GM23338 (cell line): ENCODE results near the gene NRXN2. TPM values are rescaled to one million over a fixed set of nuclear protein-coding genes. Genes with fewer than 3 reads are reported as not detected.

Experiments
- ATAC-seq: fragments of 200-7000 bp; cut with Tn5 transposase; 3 replicates; pipeline ENCODE4 v1.9.1; 2020
- DNase-seq: peaks from one replicate; pipeline ENCODE4 v3.0.0-alpha.2; 2015; ENCODE audit warnings: low spot score
- H2AFZ ChIP-seq: fragments of 200-600 bp; sonication (generic); 2 replicates; pipeline ENCODE4 v1.8.0; 2016; ENCODE audit warnings: antibody characterized with exemption, mild to moderate bottlenecking, moderate library complexity
- H3F3A ChIP-seq: fragments of 200-600 bp; sonication (generic); replicated peaks from 2 replicates; pipeline ENCODE4 v1.8.0; 2017; ENCODE audit warnings: antibody characterized with exemption, mixed run types, low read depth
- H3K27ac ChIP-seq: fragments of 200-600 bp; sonication (generic); 2 replicates; pipeline ENCODE4 v1.6.1; 2016; ENCODE audit warnings: low read depth
- H3K27me3 ChIP-seq: fragments of 200-600 bp; sonication (generic); 2 replicates; pipeline ENCODE4 v1.8.0; 2016; ENCODE audit warnings: mild to moderate bottlenecking, mixed run types, moderate library complexity; ENCODE audit not compliant: insufficient read depth
- H3K36me3 ChIP-seq: fragments of 200-600 bp; sonication (generic); 2 replicates; pipeline ENCODE4 v1.8.0; 2016; ENCODE audit warnings: mild to moderate bottlenecking; ENCODE audit not compliant: insufficient read depth
- H3K4me1 ChIP-seq: fragments of 200-600 bp; sonication (generic); 2 replicates; pipeline ENCODE4 v1.8.0; 2016; ENCODE audit warnings: mild to moderate bottlenecking, moderate library complexity; ENCODE audit not compliant: insufficient read depth
- H3K4me2 ChIP-seq: fragments of 200-600 bp; sonication (generic); 2 replicates; pipeline ENCODE4 v1.7.1; 2017; ENCODE audit warnings: mixed run types
- H3K4me3 ChIP-seq: fragments of 200-600 bp; sonication (generic); 2 replicates; pipeline ENCODE4 v1.6.1; 2016; ENCODE audit warnings: mixed run types
- H3K79me2 ChIP-seq: fragments of 200-600 bp; sonication (generic); replicated peaks from 2 replicates; pipeline ENCODE4 v1.8.0; 2017; ENCODE audit warnings: mild to moderate bottlenecking; ENCODE audit not compliant: insufficient read depth
- H3K9me2 ChIP-seq: fragments of 200-600 bp; sonication (generic); 2 replicates; pipeline ENCODE4 v1.8.0; 2017; ENCODE audit not compliant: insufficient read depth
- H4K20me1 ChIP-seq: fragments of 200-600 bp; sonication (generic); replicated peaks from 2 replicates; pipeline ENCODE4 v1.8.0; 2017; ENCODE audit warnings: mild to moderate bottlenecking; ENCODE audit not compliant: insufficient read depth
- H3K27ac Mint-ChIP-seq: 2 replicates; pipeline ENCODE4 v1.8.0; 2020; ENCODE audit warnings: inconsistent platforms, mild to moderate bottlenecking, moderate library complexity, mixed read lengths
- H3K27me3 Mint-ChIP-seq: 3 replicates; pipeline ENCODE4 v1.8.0; 2022; ENCODE audit warnings: low read depth, mild to moderate bottlenecking, moderate library complexity, mixed read lengths, inconsistent platforms; ENCODE audit not compliant: insufficient read depth, poor library complexity
- H3K36me3 Mint-ChIP-seq: 3 replicates; pipeline ENCODE4 v1.8.0; 2021; ENCODE audit warnings: low read depth, mild to moderate bottlenecking, inconsistent platforms, moderate library complexity, mixed read lengths
- H3K4me1 Mint-ChIP-seq: 3 replicates; pipeline ENCODE4 v1.8.0; 2020; ENCODE audit warnings: mild to moderate bottlenecking, inconsistent platforms, mixed read lengths
- H3K4me3 Mint-ChIP-seq: 3 replicates; pipeline ENCODE4 v1.8.0; 2021; ENCODE audit warnings: moderate library complexity, mild to moderate bottlenecking, inconsistent platforms, mixed read lengths
- H3K9me3 Mint-ChIP-seq: 3 replicates; pipeline ENCODE4 v1.8.0; 2020; ENCODE audit warnings: moderate library complexity, mild to moderate bottlenecking, inconsistent platforms, mixed read lengths
- CREB1 ChIP-seq: fragments of 250-450 bp; sonication (Bioruptor Pico); IDR thresholded peaks from 2 replicates; pipeline ENCODE4 v1.5.0; 2020; ENCODE audit warnings: low read depth, mild to moderate bottlenecking, moderate library complexity
- EZH2 ChIP-seq: fragments of 200-600 bp; sonication (generic); IDR thresholded peaks from one replicate; pipeline ENCODE4 v1.8.0; 2017; ENCODE audit warnings: antibody characterized with exemption, mild to moderate bottlenecking, low read depth; ENCODE audit not compliant: unreplicated experiment
- EZH2phosphoT487 ChIP-seq: fragments of 200-600 bp; sonication (generic); IDR thresholded peaks from one replicate; pipeline ENCODE4 v1.8.1; 2018; ENCODE audit warnings: antibody characterized with exemption; ENCODE audit not compliant: unreplicated experiment
- JUNB ChIP-seq: IDR thresholded peaks from one replicate; pipeline ENCODE4 v1.6.1; 2016; ENCODE audit warnings: antibody characterized with exemption; ENCODE audit not compliant: unreplicated experiment
- NANOG ChIP-seq: IDR thresholded peaks from 2 replicates; pipeline ENCODE4 v1.6.1; 2016; ENCODE audit warnings: antibody characterized with exemption, borderline replicate concordance
- POLR2AphosphoS5 ChIP-seq: IDR thresholded peaks from 2 replicates; pipeline ENCODE4 v1.6.1; 2016; ENCODE audit warnings: antibody characterized with exemption, low read depth
- STAT1 ChIP-seq: IDR thresholded peaks from one replicate; pipeline ENCODE4 v1.6.1; 2016; ENCODE audit warnings: antibody characterized with exemption; ENCODE audit not compliant: unreplicated experiment
- ZNF114 ChIP-seq: fragments of 250-450 bp; sonication (Bioruptor Pico); IDR thresholded peaks from 2 replicates; pipeline ENCODE4 v1.5.0; 2020; ENCODE audit warnings: mild to moderate bottlenecking, moderate library complexity
- ZNF331 ChIP-seq: fragments of 250-450 bp; sonication (Bioruptor Pico); IDR thresholded peaks from 2 replicates; pipeline ENCODE4 v1.5.0; 2020; ENCODE audit warnings: low read depth, mild to moderate bottlenecking, moderate library complexity
- polyA plus RNA-seq: library from polyadenylated mRNA; unstranded; fragments of >200 nt; fragmentation: Nextera tagmentation; extraction: Ambion mirVana; gene quantifications from 2 replicates; pipeline ENCODE4 v1.2.1, GENCODE V29; 2016
- total RNA-seq: library from RNA; depleted of rRNA; stranded (reverse); fragments of >200 nt; shearing (Covaris generic); gene quantifications from 2 replicates; pipeline ENCODE4 v1.2.3, GENCODE V29; 2014
- TF ChIP-seq, protein P1 (sequence below): IDR thresholded peaks from one replicate; pipeline ENCODE4 v1.6.1; 2018; ENCODE audit warnings: antibody characterized with exemption; ENCODE audit not compliant: unreplicated experiment
- TF ChIP-seq, protein P2 (sequence below), 2 experiments: fragments of 200-600 bp in 1 of 2; sonication (generic) in 1 of 2; conservative IDR thresholded peaks; 2 replicates each; pipeline versions ENCODE4 v1.5.1 to v1.6.1; 2016 to 2017; ENCODE audit warnings: antibody characterized with exemption in 2 of 2, low read depth in 2 of 2, mild to moderate bottlenecking in 2 of 2, moderate library complexity in 1 of 2
- TF ChIP-seq, protein P3 (sequence below): IDR thresholded peaks from 2 replicates; pipeline ENCODE4 v1.6.1; 2016; ENCODE audit warnings: antibody characterized with exemption

The NRXN2 gene
- total and polyA plus RNA-seq, 2 experiments from 2014 or later: 3.4 to 17.0 TPM

DNA sequence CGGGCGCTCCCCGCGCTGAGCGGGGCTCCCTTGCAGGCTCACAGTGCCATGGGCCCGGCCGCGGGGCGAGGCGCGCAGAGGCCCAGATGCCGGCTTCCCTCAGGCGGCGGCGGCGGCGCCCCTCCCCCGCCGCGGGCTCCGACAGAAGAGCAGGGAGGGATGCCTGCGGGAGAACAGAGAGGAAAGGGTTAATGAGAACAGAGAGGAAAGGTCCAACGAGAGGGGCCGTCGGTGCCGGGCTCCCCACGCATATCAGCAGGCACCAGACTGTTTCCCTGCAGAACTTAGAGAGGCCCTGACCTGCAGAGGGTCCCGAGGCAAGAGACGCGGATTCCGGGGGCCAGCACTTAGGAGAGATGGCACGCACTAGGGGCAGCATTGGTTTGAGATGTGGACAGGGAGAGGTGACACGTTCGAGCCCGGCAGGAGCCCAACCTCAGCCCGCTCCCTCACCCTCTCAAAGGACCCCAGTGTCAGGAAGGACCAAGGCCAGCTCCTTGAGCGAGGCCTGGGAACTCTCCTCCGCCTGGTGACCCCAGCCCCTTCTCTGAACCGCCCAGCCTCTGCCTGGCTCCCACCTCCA, 9.1 kb downstream of the NRXN2 start:
- Mint-ChIP-seq H3K36me3 (no peaks in the 10 kb centered on the region; the same call in 2 of the 3 replicates), H3K27me3 (peaks cover 59% of the 10 kb centered on the region), H3K27ac (no peak overlapping the region), H3K4me1 (peaks cover 60% of the 10 kb centered on the region), H3K9me3 (no peaks in the 10 kb centered on the region), H3K4me3 (peak overlapping the region; percentile 67)
- peaks cover 45% of the 10 kb centered on the region for H3K27me3 ChIP-seq
- H3K4me3 ChIP-seq: peak overlapping the region; percentile 54
- peaks cover 18% of the 10 kb centered on the region for H3F3A ChIP-seq
- H3K4me2 ChIP-seq: peak overlapping the region; percentile 88
- ATAC-seq (peak; percentile 30), DNase-seq (peak; percentile 82)
- H3K4me1 ChIP-seq: peaks cover 40% of the 10 kb centered on the region
- H4K20me1 ChIP-seq: peaks cover 5% of the 10 kb centered on the region; the same call in 1 of the 2 replicates
- peak overlapping the region; percentile 78; the same call in 1 of the 2 replicates for H2AFZ ChIP-seq
- H3K27ac ChIP-seq: no peak overlapping the region
- H3K9me2 ChIP-seq: no peaks in the 10 kb centered on the region
- H3K36me3 ChIP-seq: no peaks in the 10 kb centered on the region
- H3K79me2 ChIP-seq: no peaks in the 10 kb centered on the region; the same call in 1 of the 2 replicates
- TF ChIP-seq POLR2AphosphoS5 (no peak), EZH2 (peak; percentile 54)
- TF ChIP-seq, protein P1, sequence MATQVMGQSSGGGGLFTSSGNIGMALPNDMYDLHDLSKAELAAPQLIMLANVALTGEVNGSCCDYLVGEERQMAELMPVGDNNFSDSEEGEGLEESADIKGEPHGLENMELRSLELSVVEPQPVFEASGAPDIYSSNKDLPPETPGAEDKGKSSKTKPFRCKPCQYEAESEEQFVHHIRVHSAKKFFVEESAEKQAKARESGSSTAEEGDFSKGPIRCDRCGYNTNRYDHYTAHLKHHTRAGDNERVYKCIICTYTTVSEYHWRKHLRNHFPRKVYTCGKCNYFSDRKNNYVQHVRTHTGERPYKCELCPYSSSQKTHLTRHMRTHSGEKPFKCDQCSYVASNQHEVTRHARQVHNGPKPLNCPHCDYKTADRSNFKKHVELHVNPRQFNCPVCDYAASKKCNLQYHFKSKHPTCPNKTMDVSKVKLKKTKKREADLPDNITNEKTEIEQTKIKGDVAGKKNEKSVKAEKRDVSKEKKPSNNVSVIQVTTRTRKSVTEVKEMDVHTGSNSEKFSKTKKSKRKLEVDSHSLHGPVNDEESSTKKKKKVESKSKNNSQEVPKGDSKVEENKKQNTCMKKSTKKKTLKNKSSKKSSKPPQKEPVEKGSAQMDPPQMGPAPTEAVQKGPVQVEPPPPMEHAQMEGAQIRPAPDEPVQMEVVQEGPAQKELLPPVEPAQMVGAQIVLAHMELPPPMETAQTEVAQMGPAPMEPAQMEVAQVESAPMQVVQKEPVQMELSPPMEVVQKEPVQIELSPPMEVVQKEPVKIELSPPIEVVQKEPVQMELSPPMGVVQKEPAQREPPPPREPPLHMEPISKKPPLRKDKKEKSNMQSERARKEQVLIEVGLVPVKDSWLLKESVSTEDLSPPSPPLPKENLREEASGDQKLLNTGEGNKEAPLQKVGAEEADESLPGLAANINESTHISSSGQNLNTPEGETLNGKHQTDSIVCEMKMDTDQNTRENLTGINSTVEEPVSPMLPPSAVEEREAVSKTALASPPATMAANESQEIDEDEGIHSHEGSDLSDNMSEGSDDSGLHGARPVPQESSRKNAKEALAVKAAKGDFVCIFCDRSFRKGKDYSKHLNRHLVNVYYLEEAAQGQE: peak; percentile 68

DNA sequence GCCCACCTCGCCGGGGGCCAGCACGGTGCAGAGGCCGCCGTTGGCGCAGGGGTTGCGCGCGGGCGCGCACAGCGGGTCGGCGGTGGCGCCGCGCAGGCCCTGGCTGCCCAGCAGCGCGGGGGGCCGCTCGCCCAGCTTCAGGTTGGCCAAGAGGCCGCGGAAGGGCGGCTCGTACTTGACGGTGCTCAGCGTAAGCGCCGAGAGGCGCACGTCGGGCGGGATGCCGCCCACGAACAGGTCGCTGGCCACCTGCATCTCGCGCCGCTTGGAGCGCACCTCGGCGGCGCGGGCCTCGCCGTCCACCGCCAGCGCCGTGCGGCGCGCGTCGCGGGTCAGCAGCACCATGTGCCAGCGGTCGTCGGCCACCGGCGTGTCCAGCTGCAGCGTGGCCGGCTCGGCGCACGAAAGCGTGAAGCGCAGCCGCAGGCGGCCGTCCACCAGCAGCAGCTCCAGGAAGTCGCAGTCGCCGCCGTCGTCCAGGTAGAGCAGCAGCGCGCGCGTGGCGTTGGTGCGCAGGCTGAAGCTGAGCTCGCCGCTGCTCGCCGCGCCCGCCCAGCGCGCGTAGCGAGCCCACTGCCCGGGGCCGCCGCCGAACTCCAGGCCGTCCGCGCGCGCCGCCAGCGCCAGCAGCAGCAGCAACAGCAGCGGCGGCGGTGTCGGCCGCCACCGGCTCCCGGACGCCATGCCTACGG, 9.8 kb downstream of the NRXN2 start:
- H3K4me3 Mint-ChIP-seq: no peak overlapping the region
- H3K36me3 Mint-ChIP-seq: no peaks in the 10 kb centered on the region; the same call in 2 of the 3 replicates
- no peaks in the 10 kb centered on the region for H3K9me3 Mint-ChIP-seq
- Histone ChIP-seq H2AFZ (no peak overlapping the region), H3K79me2 (no peaks in the 10 kb centered on the region; the same call in 1 of the 2 replicates), H3K27me3 (peaks cover 45% of the 10 kb centered on the region), H4K20me1 (peaks cover 5% of the 10 kb centered on the region; the same call in 1 of the 2 replicates), H3K9me2 (no peaks in the 10 kb centered on the region), H3K4me1 (peaks cover 40% of the 10 kb centered on the region), H3F3A (peaks cover 18% of the 10 kb centered on the region), H3K36me3 (no peaks in the 10 kb centered on the region), H3K4me2 (peak overlapping the region; percentile 88), H3K27ac (no peak overlapping the region), H3K4me3 (peak overlapping the region; percentile 54)
- peaks cover 59% of the 10 kb centered on the region for H3K4me1 Mint-ChIP-seq
- DNase-seq (peak; percentile 55), ATAC-seq (peak; percentile 5)
- H3K27ac Mint-ChIP-seq: no peak overlapping the region
- peaks cover 59% of the 10 kb centered on the region for H3K27me3 Mint-ChIP-seq
- no peak for TF ChIP-seq CREB1
- TF ChIP-seq, protein P2, sequence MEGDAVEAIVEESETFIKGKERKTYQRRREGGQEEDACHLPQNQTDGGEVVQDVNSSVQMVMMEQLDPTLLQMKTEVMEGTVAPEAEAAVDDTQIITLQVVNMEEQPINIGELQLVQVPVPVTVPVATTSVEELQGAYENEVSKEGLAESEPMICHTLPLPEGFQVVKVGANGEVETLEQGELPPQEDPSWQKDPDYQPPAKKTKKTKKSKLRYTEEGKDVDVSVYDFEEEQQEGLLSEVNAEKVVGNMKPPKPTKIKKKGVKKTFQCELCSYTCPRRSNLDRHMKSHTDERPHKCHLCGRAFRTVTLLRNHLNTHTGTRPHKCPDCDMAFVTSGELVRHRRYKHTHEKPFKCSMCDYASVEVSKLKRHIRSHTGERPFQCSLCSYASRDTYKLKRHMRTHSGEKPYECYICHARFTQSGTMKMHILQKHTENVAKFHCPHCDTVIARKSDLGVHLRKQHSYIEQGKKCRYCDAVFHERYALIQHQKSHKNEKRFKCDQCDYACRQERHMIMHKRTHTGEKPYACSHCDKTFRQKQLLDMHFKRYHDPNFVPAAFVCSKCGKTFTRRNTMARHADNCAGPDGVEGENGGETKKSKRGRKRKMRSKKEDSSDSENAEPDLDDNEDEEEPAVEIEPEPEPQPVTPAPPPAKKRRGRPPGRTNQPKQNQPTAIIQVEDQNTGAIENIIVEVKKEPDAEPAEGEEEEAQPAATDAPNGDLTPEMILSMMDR (conservative IDR thresholded peaks at IDR 0.05; ENCODE audit: low read depth in 2 of 2): no peak
- TF ChIP-seq, protein P3, sequence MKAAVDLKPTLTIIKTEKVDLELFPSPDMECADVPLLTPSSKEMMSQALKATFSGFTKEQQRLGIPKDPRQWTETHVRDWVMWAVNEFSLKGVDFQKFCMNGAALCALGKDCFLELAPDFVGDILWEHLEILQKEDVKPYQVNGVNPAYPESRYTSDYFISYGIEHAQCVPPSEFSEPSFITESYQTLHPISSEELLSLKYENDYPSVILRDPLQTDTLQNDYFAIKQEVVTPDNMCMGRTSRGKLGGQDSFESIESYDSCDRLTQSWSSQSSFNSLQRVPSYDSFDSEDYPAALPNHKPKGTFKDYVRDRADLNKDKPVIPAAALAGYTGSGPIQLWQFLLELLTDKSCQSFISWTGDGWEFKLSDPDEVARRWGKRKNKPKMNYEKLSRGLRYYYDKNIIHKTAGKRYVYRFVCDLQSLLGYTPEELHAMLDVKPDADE: no peak
- no peak for TF ChIP-seq STAT1
- TF ChIP-seq ZNF331 (CRISPR knock-in tag): no peak
- TF ChIP-seq JUNB: no peak
- TF ChIP-seq POLR2AphosphoS5: no peak
- no peak for TF ChIP-seq NANOG
- TF ChIP-seq ZNF114 (CRISPR knock-in tag): no peak
- TF ChIP-seq, protein P1: no peak
- TF ChIP-seq EZH2phosphoT487: peak; percentile 70
